ENCODE measurements around the gene GINS3.

The GINS3 gene

DNA sequence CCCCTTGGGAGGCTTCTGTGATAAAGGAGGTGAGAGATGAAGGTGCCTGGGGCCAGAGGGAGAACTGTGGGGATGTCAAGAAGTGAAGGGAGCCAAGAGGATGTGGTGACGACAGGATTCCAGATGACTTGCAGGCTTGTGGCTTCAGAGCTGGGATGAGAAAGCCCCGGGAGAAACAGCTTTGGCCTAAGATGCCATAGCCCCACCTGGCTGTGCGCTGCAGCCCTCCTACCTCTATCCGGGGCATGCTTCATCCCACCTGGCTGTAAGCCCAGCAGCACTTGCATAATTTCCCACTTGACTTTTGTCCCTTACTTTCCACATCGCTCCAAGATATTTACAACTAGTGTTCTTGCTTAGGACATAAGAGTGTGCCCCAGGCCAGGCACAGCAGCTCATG is 29.3 kb downstream of the GINS3 start:
- H3K4me3 ChIP-seq (ENCODE audit: low read depth, low read length) = no peak overlapping the region
- H3K27ac ChIP-seq = no peak overlapping the region
- H3K36me3 ChIP-seq (ENCODE audit: control insufficient read depth, insufficient read depth, low read length) = no peaks in the 10 kb centered on the region
- H3K9ac ChIP-seq = no peak overlapping the region
- no peak overlapping the region for H2AFZ ChIP-seq
- no peaks in the 10 kb centered on the region for H3K4me1 ChIP-seq
- no peaks in the 10 kb centered on the region for H3K27me3 ChIP-seq (ENCODE audit: control insufficient read depth, insufficient read depth, low read length)
- TF ChIP-seq, protein P1, sequence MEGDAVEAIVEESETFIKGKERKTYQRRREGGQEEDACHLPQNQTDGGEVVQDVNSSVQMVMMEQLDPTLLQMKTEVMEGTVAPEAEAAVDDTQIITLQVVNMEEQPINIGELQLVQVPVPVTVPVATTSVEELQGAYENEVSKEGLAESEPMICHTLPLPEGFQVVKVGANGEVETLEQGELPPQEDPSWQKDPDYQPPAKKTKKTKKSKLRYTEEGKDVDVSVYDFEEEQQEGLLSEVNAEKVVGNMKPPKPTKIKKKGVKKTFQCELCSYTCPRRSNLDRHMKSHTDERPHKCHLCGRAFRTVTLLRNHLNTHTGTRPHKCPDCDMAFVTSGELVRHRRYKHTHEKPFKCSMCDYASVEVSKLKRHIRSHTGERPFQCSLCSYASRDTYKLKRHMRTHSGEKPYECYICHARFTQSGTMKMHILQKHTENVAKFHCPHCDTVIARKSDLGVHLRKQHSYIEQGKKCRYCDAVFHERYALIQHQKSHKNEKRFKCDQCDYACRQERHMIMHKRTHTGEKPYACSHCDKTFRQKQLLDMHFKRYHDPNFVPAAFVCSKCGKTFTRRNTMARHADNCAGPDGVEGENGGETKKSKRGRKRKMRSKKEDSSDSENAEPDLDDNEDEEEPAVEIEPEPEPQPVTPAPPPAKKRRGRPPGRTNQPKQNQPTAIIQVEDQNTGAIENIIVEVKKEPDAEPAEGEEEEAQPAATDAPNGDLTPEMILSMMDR (IDR thresholded peaks at IDR 0.05) = no peak
- H3K79me2 ChIP-seq = no peaks in the 10 kb centered on the region
- H3K4me2 ChIP-seq (ENCODE audit: low read length) = no peak overlapping the region
- H3K9me3 ChIP-seq (ENCODE audit: control insufficient read depth, low read length) = no peaks in the 10 kb centered on the region

DNA sequence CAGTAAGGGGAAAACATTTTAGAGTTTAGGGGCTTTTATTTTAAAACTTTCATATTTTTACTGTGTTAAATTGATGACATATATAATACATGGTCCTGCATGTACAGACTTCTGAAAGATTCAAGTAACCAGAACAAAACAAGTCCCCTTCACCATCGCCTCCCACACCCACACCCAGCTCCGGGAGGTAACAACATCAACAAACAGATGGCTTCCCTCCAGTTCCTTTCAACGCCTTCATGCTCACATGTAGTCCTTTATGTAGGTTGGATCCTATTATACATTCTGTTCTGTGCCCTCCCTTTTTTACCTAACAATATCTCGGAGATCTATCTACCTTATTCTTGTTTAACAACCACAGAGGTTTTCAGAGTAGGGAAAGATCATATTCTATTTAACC is 30.5 kb downstream of the GINS3 start:
- Histone ChIP-seq H3K79me2 (no peaks in the 10 kb centered on the region), H3K36me3 (ENCODE audit: control insufficient read depth, insufficient read depth, low read length) (no peaks in the 10 kb centered on the region), H3K27me3 (ENCODE audit: control insufficient read depth, insufficient read depth, low read length) (no peaks in the 10 kb centered on the region), H3K9ac (no peak overlapping the region), H3K4me1 (no peaks in the 10 kb centered on the region), H3K4me3 (ENCODE audit: low read depth, low read length) (no peak overlapping the region), H3K27ac (no peak overlapping the region), H3K4me2 (ENCODE audit: low read length) (no peak overlapping the region), H3K9me3 (ENCODE audit: control insufficient read depth, low read length) (no peaks in the 10 kb centered on the region), H2AFZ (no peak overlapping the region)
- TF ChIP-seq, protein P1 (IDR thresholded peaks at IDR 0.05) = no peak

DNA sequence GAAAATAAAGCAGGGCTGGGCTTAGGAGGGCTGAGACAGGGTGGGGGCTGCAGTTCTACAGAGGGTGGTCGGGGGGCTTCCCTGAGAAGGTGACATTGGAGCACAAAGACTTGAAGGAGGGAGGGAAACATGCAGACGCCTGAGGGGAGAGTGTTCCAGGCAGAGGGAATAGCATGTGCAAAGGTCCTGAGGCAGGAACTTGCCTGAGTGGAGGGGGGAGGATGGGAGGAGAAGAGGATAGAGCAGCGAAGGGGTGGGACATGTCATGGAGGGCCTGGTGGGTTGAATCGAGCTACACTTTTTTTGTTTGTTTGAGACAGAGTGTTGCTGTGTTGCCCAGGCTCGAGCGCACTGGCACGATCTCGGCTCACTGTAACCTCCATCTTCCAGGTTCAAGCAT is 33.0 kb downstream of the GINS3 start:
- Histone ChIP-seq H3K9ac (no peak overlapping the region), H3K27me3 (ENCODE audit: control insufficient read depth, insufficient read depth, low read length) (no peaks in the 10 kb centered on the region), H3K9me3 (ENCODE audit: control insufficient read depth, low read length) (no peaks in the 10 kb centered on the region), H3K79me2 (no peaks in the 10 kb centered on the region), H2AFZ (no peak overlapping the region), H3K4me2 (ENCODE audit: low read length) (no peak overlapping the region), H3K4me3 (ENCODE audit: low read depth, low read length) (no peak overlapping the region), H3K36me3 (ENCODE audit: control insufficient read depth, insufficient read depth, low read length) (no peaks in the 10 kb centered on the region), H3K27ac (no peak overlapping the region), H3K4me1 (no peaks in the 10 kb centered on the region)
- TF ChIP-seq, protein P1 (IDR thresholded peaks at IDR 0.05) = no peak

DNA sequence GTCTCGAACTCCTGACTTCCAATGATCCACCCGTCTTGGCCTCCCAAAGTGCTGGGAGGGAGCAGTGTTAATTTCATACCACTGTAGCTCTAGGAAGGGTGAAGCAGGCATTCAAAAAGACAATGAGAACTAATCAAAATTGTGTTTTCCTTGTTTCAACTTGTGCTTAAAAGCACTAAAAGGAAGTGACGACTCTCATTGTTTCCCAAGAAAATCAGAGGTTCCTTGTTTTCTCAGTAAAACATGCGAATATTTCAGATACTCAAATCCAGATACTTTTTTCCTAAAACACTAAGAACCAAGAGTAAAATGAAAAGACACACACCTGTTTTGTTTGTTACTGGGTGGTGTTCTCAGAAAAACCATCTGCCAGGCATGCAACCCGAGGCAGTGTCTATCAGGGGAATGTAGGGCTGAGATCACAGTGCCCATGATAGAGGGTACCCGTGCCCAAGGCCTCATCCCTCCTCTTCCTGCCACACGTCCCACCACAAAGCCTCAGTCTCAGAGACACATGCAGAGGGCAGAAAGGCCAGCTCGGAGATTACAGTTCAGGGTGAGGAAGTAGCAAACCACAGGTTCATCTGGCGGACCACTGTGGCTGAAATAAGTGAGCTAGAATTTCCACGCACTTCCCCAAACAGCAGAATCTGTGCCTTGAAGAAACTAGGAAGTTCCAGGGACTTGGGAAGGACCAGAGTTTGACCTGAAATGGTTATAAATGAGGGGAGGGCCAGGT is 33.7 kb downstream of the GINS3 start:
- Histone ChIP-seq H3K27me3 (ENCODE audit: control insufficient read depth, insufficient read depth, low read length) (no peaks in the 10 kb centered on the region), H3K9ac (no peak overlapping the region), H3K36me3 (ENCODE audit: control insufficient read depth, insufficient read depth, low read length) (no peaks in the 10 kb centered on the region), H3K4me3 (ENCODE audit: low read depth, low read length) (no peak overlapping the region), H2AFZ (no peak overlapping the region), H3K27ac (no peak overlapping the region), H3K9me3 (ENCODE audit: control insufficient read depth, low read length) (no peaks in the 10 kb centered on the region), H3K4me2 (ENCODE audit: low read length) (no peak overlapping the region), H3K79me2 (no peaks in the 10 kb centered on the region), H3K4me1 (no peaks in the 10 kb centered on the region)
- TF ChIP-seq, protein P1 (IDR thresholded peaks at IDR 0.05) = no peak

DNA sequence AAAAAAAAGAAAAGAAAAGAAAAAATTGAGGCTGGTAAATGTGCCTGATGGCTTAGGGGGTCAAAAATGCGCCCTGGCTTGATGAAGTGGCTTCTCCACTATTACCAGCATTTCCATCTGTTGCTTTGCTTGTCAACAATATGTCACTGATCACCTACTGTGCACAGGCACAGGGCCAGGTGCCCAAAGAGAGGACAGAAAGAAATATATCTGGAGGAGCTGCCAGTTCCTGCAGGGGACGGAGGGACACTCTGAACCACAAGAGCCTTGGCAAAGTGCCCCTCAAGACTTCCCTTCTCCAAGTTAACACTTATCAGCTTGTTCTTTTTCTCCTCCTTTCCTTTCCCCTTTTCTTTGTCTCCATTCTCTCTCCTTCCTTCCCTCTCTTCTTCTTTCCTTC is 34.7 kb downstream of the GINS3 start:
- Histone ChIP-seq H3K79me2 (no peaks in the 10 kb centered on the region), H2AFZ (no peak overlapping the region), H3K36me3 (ENCODE audit: control insufficient read depth, insufficient read depth, low read length) (no peaks in the 10 kb centered on the region), H3K9ac (no peak overlapping the region), H3K4me3 (ENCODE audit: low read depth, low read length) (no peak overlapping the region), H3K27me3 (ENCODE audit: control insufficient read depth, insufficient read depth, low read length) (no peaks in the 10 kb centered on the region), H3K27ac (no peak overlapping the region), H3K4me1 (no peaks in the 10 kb centered on the region), H3K4me2 (ENCODE audit: low read length) (no peak overlapping the region), H3K9me3 (ENCODE audit: control insufficient read depth, low read length) (no peaks in the 10 kb centered on the region)
- TF ChIP-seq, protein P1 (IDR thresholded peaks at IDR 0.05) = no peak

Measured in parathyroid adenoma (tissue), 2 donors.